GM19468 (cell line): Measurements from ENCODE around the gene RYR2.

Source experiments
- ATAC-seq: cut with Tn5 transposase; IDR thresholded peaks from one replicate; pipeline ENCODE4 v1.9.1; 2021; ENCODE audit warnings: mild to moderate bottlenecking, moderate library complexity, moderate number of reproducible peaks; ENCODE audit not compliant: unreplicated experiment; ENCODE audit errors: extremely low read depth

RYR2 gene

DNA sequence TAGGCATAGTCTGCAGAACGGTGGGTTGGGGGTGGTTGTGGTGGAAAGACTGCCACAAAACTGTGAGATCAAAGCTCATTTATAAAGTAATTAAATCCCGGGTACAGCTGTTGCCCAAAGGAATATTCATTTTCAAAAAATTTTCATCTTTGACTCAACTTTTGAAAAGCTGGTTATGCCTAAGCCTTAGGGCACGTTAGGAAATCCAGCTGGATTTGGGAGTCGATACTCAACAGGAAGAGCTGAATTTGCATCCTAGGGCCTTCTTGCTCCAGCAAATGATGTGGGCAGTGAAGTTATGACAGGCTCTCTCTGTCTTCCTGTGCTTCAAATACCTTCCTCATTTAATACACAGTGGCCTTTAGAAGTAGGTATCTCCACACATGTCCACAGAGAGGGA lies 817.0 kb downstream of the RYR2 start:
- no peak for ATAC-seq

DNA sequence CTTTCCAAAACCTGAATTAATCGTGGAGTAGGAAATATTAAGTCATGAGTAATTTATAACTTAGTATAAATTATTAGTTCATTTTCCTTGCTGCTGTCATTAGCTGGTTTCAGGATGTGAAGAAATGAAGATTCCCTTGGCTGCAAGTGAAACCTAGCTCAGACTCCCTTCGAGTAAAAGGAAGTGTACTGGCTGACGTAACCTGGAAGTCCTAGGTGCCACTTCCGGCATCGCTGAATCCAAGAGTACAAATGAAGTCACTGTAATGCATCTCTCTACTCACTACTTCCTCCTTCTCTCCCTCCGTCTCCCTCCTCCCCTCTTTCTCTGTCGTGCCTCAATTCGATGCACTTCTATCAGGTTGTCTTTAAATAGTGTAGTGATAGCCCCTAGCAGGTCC lies 820.0 kb downstream of the RYR2 start:
- no peak for ATAC-seq

DNA sequence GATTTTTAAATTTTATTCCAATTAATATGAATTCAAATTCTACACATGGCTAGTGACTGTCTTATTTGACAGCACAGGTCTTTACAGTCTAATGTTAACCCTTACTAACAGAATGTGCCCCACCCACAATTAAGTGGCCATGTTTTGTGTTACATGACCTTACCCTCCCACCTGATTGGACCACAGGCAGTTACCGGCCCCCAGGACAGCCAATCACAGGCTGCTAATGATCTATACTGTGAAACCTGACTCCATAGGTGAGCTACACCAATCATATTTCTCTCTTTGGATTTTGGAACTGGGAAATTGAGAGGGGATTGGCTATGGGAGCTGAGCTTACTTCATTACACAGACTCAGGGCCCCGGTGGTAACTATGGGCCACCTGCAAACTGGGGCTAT lies 821.2 kb downstream of the RYR2 start:
- ATAC-seq: no peak

DNA sequence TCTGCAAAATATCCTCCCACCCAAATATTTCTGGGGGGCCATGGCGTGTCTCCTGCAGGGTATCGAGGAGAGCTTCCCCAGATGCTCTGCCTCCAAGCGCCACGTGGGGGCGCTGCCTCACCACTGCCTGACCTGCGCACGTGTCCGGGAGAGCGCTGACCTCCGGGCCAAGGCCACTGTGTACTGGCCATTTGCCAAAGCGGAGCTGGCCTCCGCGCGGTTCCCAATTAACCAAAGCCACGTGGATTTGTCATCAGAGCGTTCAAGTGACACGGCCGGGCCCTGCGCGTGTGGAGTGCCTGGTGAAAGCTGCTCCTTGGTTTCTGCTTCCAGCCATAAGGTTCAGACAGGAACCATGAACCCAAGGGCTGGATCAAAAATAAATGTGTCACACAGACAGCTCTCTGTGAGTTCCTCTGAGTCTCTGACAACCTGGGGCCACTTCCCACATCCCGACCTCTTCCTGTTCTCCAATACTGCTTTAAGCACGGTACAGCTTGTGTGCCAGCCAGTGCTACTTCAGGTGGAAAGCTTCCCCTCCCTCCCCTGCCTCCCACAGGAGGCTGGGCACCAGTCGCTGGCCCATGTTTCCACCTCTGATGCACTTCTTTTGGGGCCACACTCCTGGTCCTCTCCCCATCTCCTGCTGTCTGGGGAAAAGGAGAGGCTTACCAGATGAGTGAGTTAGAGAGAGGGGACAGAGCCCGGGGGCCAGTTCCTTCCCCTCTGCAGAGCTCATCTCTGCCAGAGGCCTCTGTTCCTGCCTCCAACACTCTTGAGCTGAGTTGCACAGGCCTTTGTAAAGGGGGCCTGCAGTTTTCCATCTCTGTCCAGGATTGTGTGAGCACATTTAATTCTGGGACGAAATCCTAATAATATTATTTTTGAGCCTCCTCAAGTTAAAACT lies 822.6 kb downstream of the RYR2 start:
- peak; percentile 62 for ATAC-seq

DNA sequence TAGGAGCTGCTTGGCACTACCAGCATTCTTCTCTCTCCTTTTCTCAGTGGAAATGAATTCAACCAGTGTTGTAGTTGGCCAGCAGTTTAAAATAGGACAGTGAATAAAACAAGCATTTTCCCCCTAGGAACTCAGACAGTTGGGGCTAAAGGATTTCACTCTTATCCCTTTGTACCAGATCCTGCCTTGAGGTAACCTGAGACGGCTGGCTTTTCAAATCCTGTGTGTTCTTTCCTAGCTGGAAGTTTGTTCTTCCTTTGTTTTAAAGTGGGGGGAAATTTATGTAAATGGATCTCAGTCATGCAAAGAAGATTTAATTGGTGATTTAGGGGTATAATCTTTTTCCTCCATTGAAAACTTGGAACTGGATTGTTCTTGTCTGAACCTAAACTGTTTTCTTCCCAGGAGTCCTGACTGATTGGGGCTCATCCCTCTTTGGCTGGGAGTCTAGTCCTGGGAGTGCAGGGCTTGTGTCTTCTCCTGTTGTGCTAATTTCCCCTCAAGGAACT lies 825.5 kb downstream of the RYR2 start:
- ATAC-seq: no peak

DNA sequence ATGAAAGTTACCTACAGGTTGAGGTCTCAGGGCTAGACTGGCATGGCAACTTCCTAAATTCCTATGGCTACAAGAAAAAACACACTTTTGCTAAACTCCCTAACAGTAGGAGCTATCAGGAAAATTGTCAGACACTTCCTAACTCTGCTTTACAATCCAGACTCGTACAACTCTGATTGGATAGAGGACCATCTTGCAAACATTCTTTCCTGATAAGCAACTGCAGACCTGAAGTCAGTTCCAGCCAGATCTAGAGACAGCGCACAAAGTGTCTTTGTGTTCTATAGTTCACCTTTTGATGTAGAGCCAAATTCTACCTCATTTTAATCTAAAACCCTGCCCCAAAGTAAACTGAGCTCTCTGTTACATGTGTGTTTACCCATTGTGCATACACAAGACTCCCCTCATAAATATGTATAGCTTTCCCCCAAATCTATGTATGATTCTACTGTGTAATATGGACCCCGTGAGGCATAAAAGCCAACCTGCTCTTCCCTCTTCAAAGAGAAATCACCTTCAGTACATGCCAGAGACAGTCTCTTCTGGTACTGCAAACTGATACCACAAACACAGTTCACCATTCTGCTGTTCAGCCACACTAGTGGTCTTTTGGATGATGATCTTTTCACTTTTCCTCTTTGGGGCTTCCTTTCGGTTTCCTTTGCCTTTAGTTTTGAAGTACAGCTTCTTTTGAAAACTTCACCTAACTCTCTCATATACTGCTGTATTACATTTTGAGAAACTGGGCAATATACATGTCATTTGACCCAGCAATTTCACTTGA lies 827.0 kb downstream of the RYR2 start:
- no peak for ATAC-seq

DNA sequence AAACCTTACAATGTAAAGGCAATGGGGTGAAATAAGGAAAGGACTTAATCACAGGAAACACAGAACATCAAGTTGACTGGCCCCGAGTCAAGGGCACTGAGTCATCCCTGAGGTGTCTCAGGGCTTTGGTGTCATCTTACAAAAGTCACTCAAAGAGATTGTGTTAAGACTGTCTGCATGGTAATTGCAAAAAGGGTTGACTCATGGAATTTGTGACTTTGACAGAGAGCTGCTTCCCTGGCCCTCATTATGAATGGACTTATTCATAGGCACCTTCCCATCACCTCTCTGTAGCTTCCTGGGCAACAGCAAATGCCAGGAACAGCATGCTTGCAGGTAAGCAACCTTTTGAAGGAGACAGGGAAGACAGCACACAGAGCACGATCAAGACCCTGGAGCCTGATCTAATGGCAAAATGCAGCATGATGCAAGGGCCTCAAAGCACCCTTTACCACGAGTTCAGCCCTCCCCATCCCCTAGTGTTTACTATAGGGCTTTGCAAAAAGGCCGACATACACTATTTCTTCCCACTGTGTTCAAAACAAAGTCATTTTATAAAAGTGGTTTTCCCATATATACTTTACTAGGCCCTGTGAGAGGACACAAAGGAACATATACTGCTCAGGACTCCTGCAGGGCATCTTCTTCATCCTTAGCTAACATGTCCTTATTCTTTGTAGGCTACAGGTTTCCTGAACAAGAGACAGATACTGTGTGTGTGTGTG lies 831.7 kb downstream of the RYR2 start:
- no peak for ATAC-seq

DNA sequence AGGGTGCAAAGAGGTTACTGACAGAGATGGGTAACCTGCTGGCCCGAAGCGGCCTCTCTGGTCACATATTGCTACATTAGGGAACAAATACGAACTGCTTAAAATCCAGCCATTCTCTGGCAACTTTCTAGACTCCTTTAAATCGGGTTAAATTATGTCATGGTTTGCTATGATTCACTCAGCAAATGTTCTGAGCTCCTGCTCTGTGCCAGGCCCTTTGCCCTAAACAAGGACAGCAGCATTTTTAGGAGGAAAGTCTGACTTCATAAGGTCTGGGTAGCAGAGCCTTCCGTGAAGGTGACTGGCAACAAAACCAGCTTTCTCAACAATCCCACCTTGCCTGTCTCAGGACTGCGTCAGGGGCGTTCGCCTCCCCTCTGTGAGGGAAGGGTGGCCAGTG lies 833.3 kb downstream of the RYR2 start:
- no peak for ATAC-seq

DNA sequence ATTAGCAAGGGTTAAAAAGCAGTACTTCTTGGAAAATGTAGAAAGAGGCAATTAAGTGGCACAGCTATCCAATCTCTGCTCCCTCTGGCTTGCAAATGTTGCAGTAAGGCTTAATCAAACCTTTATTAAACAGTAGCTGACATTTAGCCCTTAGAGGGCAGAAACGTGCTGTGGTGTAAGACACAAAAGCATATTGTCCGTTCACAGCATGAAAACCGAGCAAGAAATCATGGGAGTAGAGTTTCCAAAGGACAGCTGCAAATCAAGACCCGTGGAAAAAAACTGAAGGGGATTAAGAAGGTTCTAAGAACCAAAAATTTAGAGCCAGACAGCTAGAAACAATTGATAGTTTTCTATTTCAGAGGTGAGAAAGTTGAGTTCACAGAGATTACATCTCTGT lies 835.6 kb downstream of the RYR2 start:
- ATAC-seq: no peak

DNA sequence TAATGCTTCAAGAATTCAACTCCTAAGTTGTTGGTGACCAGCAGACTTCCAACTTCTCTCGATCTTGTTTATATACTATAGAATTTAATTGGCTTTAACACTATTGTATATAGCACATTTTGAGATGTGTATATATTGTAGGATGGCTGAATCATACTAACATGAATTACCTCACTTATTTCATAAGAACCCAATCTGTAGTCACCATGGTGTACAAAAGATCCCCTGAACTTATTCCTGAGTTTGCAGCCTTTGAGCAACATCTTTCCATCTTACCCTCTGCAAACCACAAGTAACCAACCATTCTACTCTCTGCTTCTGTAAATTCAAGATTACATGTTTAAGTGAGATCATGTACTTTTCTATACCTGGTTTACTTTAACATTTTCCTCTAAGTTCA lies 836.4 kb downstream of the RYR2 start:
- no peak for ATAC-seq

DNA sequence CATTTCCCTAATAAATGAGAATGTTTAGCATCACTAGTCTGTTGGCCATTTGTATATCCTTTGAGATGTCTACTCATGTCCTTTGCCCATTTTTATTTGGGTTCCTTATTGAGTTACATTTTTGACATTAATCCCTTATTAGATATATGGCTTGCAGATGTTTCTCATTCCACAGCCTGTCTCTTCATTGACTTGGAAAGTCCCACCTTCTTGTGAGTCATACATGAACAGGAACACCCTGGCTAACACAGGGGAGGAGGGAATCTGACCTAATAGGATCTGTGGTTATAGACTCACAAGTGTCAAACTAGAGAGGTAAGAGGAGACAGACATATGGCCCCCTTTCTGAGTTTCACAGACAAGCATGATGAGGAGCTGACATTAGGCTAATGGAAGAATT lies 837.2 kb downstream of the RYR2 start:
- no peak for ATAC-seq
